ENCODE measurements around the gene GSG1L. TPM values are rescaled to one million over a fixed set of nuclear protein-coding genes. Genes with fewer than 3 reads are reported as not detected.

GSG1L gene
- total RNA-seq, 1 donor from 2014 or later = 1.6 TPM

DNA sequence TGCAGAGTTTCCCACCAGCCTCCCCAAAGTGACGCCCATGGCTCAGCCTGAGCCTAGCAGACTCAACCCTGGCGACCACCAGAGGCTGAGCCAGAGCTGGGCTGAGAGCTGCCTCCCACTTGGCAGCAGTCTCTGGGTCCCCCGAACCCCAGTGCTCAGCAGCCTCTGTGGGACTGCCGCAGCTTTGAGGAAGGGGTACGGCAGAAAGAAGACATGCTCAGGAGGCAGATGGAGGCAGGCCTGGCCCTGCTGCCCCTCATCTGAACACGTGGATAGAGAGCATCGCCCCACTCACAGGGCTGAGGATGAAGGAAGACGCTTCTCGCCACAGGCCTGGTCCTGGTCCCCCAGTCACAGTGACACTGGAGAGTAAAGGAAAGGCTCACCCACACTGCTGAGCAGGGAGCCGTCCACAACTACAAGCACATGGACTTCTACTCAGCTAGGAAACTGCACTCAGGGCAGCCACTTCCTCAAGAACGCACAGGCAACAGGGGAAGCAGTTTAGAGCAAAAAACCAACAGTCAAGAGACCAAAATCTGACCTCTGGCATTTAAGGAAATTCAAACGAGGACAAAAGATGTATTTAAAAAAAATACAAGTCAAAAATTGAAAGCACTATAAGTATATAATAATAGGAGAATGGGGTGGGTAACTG lies 45.2 kb upstream of the GSG1L start:
- Histone ChIP-seq H3K9me3 (no peaks in the 10 kb centered on the region), H3K27me3 (no peaks in the 10 kb centered on the region), H3K27ac (no peak overlapping the region), H3K4me3 (no peak overlapping the region), H3K36me3 (peaks cover 97% of the 10 kb centered on the region), H3K4me1 (no peaks in the 10 kb centered on the region)
- ATAC-seq = peak; percentile 62
- DNase-seq = no peak
- intact Hi-C loops (cut with DNase I) = no loop called here
- no peak for TF ChIP-seq CTCF (IDR thresholded peaks at IDR 0.05)

- peaks cover 97% of the 10 kb centered on the region for H3K36me3 ChIP-seq
- H3K4me1 ChIP-seq = no peaks in the 10 kb centered on the region
- DNase-seq (no peak), ATAC-seq (no peak)
- H3K27me3 ChIP-seq = no peaks in the 10 kb centered on the region
- no peak overlapping the region for H3K4me3 ChIP-seq
- no peak overlapping the region for H3K27ac ChIP-seq
- TF ChIP-seq CTCF (IDR thresholded peaks at IDR 0.05) = no peak
- intact Hi-C loops (cut with DNase I) = no loop called here
- H3K9me3 ChIP-seq = no peaks in the 10 kb centered on the region
Measured at GRCh38 chr16:28107232-28107631, 43.7 kb upstream of the GSG1L start.

- DNase-seq (no peak), ATAC-seq (no peak)
- Histone ChIP-seq H3K4me3 (no peak overlapping the region), H3K4me1 (no peaks in the 10 kb centered on the region), H3K27ac (no peak overlapping the region), H3K9me3 (no peaks in the 10 kb centered on the region), H3K36me3 (peaks cover 97% of the 10 kb centered on the region), H3K27me3 (no peaks in the 10 kb centered on the region)
- no peak for TF ChIP-seq CTCF (IDR thresholded peaks at IDR 0.05)
- intact Hi-C loops (cut with DNase I) = no loop called here
Measured at GRCh38 chr16:28106467-28107215, 43.1 kb upstream of the GSG1L start.

DNA sequence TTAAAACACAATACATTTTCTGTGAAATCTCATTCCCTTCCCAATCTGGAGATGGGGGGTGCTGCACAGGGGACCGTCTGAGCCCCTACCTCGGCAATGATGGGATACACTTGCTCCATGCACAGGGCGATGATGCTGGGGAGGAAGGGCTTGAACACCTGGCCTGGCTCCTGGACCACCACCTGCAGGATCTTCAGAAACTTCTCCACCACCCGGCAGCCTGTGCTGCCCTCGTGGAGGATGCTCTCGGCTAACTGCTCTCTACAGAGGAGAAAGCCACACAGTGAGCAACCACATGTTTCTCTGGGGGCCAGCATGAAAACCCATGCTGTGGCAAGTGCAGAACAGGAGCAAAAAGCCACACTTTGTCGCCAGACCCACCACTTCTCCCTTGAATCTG lies 42.4 kb upstream of the GSG1L start:
- TF ChIP-seq CTCF (IDR thresholded peaks at IDR 0.05) = no peak
- Histone ChIP-seq H3K4me3 (no peak overlapping the region), H3K36me3 (peaks cover 98% of the 10 kb centered on the region), H3K27ac (no peak overlapping the region), H3K4me1 (no peaks in the 10 kb centered on the region), H3K27me3 (no peaks in the 10 kb centered on the region), H3K9me3 (no peaks in the 10 kb centered on the region)
- no peak for ATAC-seq
- peak; percentile 40 for DNase-seq
- intact Hi-C loops (cut with DNase I) = no loop called here

DNA sequence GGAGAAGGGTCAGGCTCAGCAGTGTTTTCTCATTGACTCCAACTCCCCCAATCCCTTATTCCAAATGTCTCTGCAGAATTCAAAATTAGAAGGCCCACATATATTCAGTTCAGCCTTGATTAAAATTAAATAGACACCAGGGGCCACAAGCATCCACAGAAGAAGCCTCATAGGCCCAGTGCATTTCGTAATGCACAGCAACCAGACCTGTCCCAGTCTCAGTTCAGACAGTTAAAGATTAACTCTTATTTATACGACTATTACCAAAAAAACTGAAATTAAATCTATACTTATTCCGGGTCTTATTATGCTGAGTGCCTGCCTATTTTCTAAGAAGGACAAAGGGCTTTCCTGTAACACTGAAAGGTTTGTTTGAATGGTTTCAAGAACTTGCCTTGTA lies 41.8 kb upstream of the GSG1L start:
- TF ChIP-seq CTCF (IDR thresholded peaks at IDR 0.05) = no peak
- no peak for DNase-seq
- no peaks in the 10 kb centered on the region for H3K9me3 ChIP-seq
- intact Hi-C loops (cut with DNase I) = no loop called here
- ATAC-seq = no peak
- H3K4me3 ChIP-seq = no peak overlapping the region
- no peak overlapping the region for H3K27ac ChIP-seq
- H3K4me1 ChIP-seq = no peaks in the 10 kb centered on the region
- H3K36me3 ChIP-seq = peaks cover 98% of the 10 kb centered on the region
- H3K27me3 ChIP-seq = no peaks in the 10 kb centered on the region

Measured in upper lobe of right lung (tissue), 1 donor.